ENCODE results near the gene NUDCD3.

The NUDCD3 gene

GRCh38 chr7:44477938-44478337 lies 12.5 kb downstream of the NUDCD3 start:
- Histone ChIP-seq H3K9me2 (replicated peaks; ENCODE audit: control insufficient read depth, low read length) (no peaks in the 10 kb centered on the region), H3K79me2 (ENCODE audit: control insufficient read depth, low read length) (peaks cover 67% of the 10 kb centered on the region), H3K4me3 (ENCODE audit: low read length) (no peak overlapping the region), H3F3A (ENCODE audit: control insufficient read depth, insufficient read depth) (peaks cover 20% of the 10 kb centered on the region; the same call in 1 of the 2 replicates), H3K27me3 (ENCODE audit: control insufficient read depth, low read length) (no peaks in the 10 kb centered on the region), H3K4me2 (ENCODE audit: low read length) (no peak overlapping the region), H4K20me1 (ENCODE audit: control insufficient read depth, insufficient read depth, low read depth, low read length) (no peaks in the 10 kb centered on the region), H3K9me3 (ENCODE audit: control insufficient read depth, insufficient read depth, low read length) (no peaks in the 10 kb centered on the region), H3K27ac (ENCODE audit: low read depth, low read length) (no peak overlapping the region), H3K4me1 (ENCODE audit: control insufficient read depth, low read length) (peaks cover 47% of the 10 kb centered on the region), H3K36me3 (ENCODE audit: control insufficient read depth, low read length) (peaks cover 90% of the 10 kb centered on the region)
- TF ChIP-seq EZH2phosphoT487 (IDR thresholded peaks at IDR 0.05; ENCODE audit: borderline replicate concordance, low read length) (no peak), CTCF (IDR thresholded peaks at IDR 0.05; ENCODE audit: low read depth, low read length, poor library complexity, severe bottlenecking) (no peak)

GRCh38 chr7:44477063-44477830 lies 13.2 kb downstream of the NUDCD3 start:
- Histone ChIP-seq H3K4me3 (ENCODE audit: low read length) (no peak overlapping the region), H3K36me3 (ENCODE audit: control insufficient read depth, low read length) (peaks cover 90% of the 10 kb centered on the region), H3K27ac (ENCODE audit: low read depth, low read length) (no peak overlapping the region), H3K4me1 (ENCODE audit: control insufficient read depth, low read length) (peaks cover 47% of the 10 kb centered on the region), H3K27me3 (ENCODE audit: control insufficient read depth, low read length) (no peaks in the 10 kb centered on the region), H3K4me2 (ENCODE audit: low read length) (no peak overlapping the region), H3F3A (ENCODE audit: control insufficient read depth, insufficient read depth) (peaks cover 20% of the 10 kb centered on the region; the same call in 1 of the 2 replicates), H4K20me1 (ENCODE audit: control insufficient read depth, insufficient read depth, low read depth, low read length) (no peaks in the 10 kb centered on the region), H3K9me3 (ENCODE audit: control insufficient read depth, insufficient read depth, low read length) (no peaks in the 10 kb centered on the region), H3K79me2 (ENCODE audit: control insufficient read depth, low read length) (peaks cover 67% of the 10 kb centered on the region), H3K9me2 (replicated peaks; ENCODE audit: control insufficient read depth, low read length) (no peaks in the 10 kb centered on the region)
- peak; percentile 100 for TF ChIP-seq CTCF (IDR thresholded peaks at IDR 0.05; ENCODE audit: low read depth, low read length, poor library complexity, severe bottlenecking)
- TF ChIP-seq EZH2phosphoT487 (IDR thresholded peaks at IDR 0.05; ENCODE audit: borderline replicate concordance, low read length), result no peak

- Histone ChIP-seq H3K36me3 (ENCODE audit: control insufficient read depth, low read length) (peaks cover 89% of the 10 kb centered on the region), H3F3A (ENCODE audit: control insufficient read depth, insufficient read depth) (peaks cover 20% of the 10 kb centered on the region; the same call in 1 of the 2 replicates), H3K9me3 (ENCODE audit: control insufficient read depth, insufficient read depth, low read length) (no peaks in the 10 kb centered on the region), H3K27ac (ENCODE audit: low read depth, low read length) (no peak overlapping the region), H3K4me3 (ENCODE audit: low read length) (no peak overlapping the region), H3K27me3 (ENCODE audit: control insufficient read depth, low read length) (no peaks in the 10 kb centered on the region), H3K9me2 (replicated peaks; ENCODE audit: control insufficient read depth, low read length) (no peaks in the 10 kb centered on the region), H3K79me2 (ENCODE audit: control insufficient read depth, low read length) (peaks cover 68% of the 10 kb centered on the region), H3K4me2 (ENCODE audit: low read length) (peak overlapping the region; percentile 29), H3K4me1 (ENCODE audit: control insufficient read depth, low read length) (peaks cover 54% of the 10 kb centered on the region), H4K20me1 (ENCODE audit: control insufficient read depth, insufficient read depth, low read depth, low read length) (no peaks in the 10 kb centered on the region; the same call in 1 of the 2 replicates)
- no peak for TF ChIP-seq EZH2phosphoT487 (IDR thresholded peaks at IDR 0.05; ENCODE audit: borderline replicate concordance, low read length)
- TF ChIP-seq CTCF (IDR thresholded peaks at IDR 0.05; ENCODE audit: low read depth, low read length, poor library complexity, severe bottlenecking), result no peak
These were observed 14.1 kb downstream of the NUDCD3 start for GRCh38 chr7:44476313-44476712.
